A549 (cell line): ENCODE measurements around the gene ADAT1. TPM values are rescaled to one million over a fixed set of nuclear protein-coding genes. Genes with fewer than 3 reads are reported as not detected.

Source experiments
- ATAC-seq, 2 experiments: fragments of 200-7000 bp in 1 of 2; fragments of >200 bp in 1 of 2; cut with Nextera tagmentation in 1 of 2; cut with Tn5 transposase in 1 of 2; 3 replicates each; pipeline versions ENCODE4 v1.8.0 to v1.9.1; 2018 to 2020; ENCODE audit warnings: mild to moderate bottlenecking in 1 of 2, moderate library complexity in 1 of 2
- CTCF ChIA-PET: fragments of 300-600 bp; sonication (Branson Sonifier 250); formaldehyde crosslinking; extraction: SDS; loops from one replicate; lab custom pipeline; 2021; ENCODE audit warnings: antibody characterized with exemption, inconsistent platforms; lab: Yijun Ruan, JAX
- POLR2A ChIA-PET: fragments of 350-600 bp; formaldehyde crosslinking; extraction: SDS; loops from one replicate; lab custom pipeline; 2021; ENCODE audit warnings: antibody characterized with exemption, inconsistent platforms; lab: Yijun Ruan, JAX
- DNase-seq, 2 experiments: peaks; one replicate each; pipeline versions ENCODE4 v3.0.0 to v3.0.0-alpha.2; 2011 to 2016; ENCODE audit warnings: low read depth in 1 of 2, low spot score in 1 of 2
- FAIRE-seq: peaks from 2 replicates; lab custom pipeline; 2011; peaks lifted over from hg19 to GRCh38; lab: Jason Lieb, UNC
- H3K27ac ChIP-seq, 2 experiments: fragments of >200 bp; sonication (Bioruptor Twin); formaldehyde crosslinking; 3 replicates each; pipeline ENCODE4 v1.5.1; 2016 to 2017
- H3K4me1 ChIP-seq: fragments of >200 bp; sonication (Bioruptor Twin); formaldehyde crosslinking; 3 replicates; pipeline ENCODE4 v1.6.1; 2016
- H3K4me2 ChIP-seq: fragments of >200 bp; sonication (Bioruptor Twin); formaldehyde crosslinking; 3 replicates; pipeline ENCODE4 v1.6.1; 2016
- H3K4me3 ChIP-seq: fragments of >200 bp; sonication (Bioruptor Twin); formaldehyde crosslinking; 3 replicates; pipeline ENCODE4 v1.5.1; 2016
- H3K9me3 ChIP-seq: fragments of >200 bp; sonication (Bioruptor Twin); formaldehyde crosslinking; 3 replicates; pipeline ENCODE4 v1.6.1; 2016
- ATOH8 ChIP-seq: fragments of 250-450 bp; sonication (Bioruptor Pico); IDR thresholded peaks from 2 replicates; pipeline ENCODE4 v1.5.0; 2020; ENCODE audit warnings: low read depth, mild to moderate bottlenecking, moderate library complexity
- CBX8 ChIP-seq: fragments of 200-600 bp; sonication (generic); IDR thresholded peaks from 2 replicates; pipeline ENCODE4 v1.6.1; 2016
- CHD2 ChIP-seq: fragments of 150-350 bp; IDR thresholded peaks from 2 replicates; pipeline ENCODE4 v1.6.1; 2014; ENCODE audit warnings: low read length; ENCODE audit not compliant: partially characterized antibody
- CHD4 ChIP-seq: fragments of 200-600 bp; sonication (generic); IDR thresholded peaks from 2 replicates; pipeline ENCODE4 v1.6.1; 2016; ENCODE audit warnings: antibody characterized with exemption, mild to moderate bottlenecking, borderline replicate concordance
- EHF ChIP-seq: fragments of 250-450 bp; sonication (Bioruptor Pico); IDR thresholded peaks from 2 replicates; pipeline ENCODE4 v1.5.0; 2020; ENCODE audit warnings: mild to moderate bottlenecking
- EP300 ChIP-seq, 2 experiments: fragments of >200 bp; sonication (Bioruptor Twin); formaldehyde crosslinking; IDR thresholded peaks; 2 replicates in 1 of 2; 3 replicates in 1 of 2; pipeline ENCODE4 v1.6.1; 2016 to 2017
- GATA3 ChIP-seq: IDR thresholded peaks from 2 replicates; pipeline ENCODE4 v1.6.1; 2012; ENCODE audit warnings: borderline replicate concordance
- HES2 ChIP-seq: fragments of >200 bp; sonication (Bioruptor Twin); formaldehyde crosslinking; IDR thresholded peaks from 2 replicates; pipeline ENCODE4 v1.6.1; 2016
- HMGXB4 ChIP-seq: fragments of 250-450 bp; sonication (Bioruptor Pico); IDR thresholded peaks from 2 replicates; pipeline ENCODE4 v1.5.0; 2021; ENCODE audit warnings: mild to moderate bottlenecking, moderate library complexity, borderline replicate concordance
- HOXB13 ChIP-seq: fragments of 250-450 bp; sonication (Bioruptor Pico); IDR thresholded peaks from 2 replicates; pipeline ENCODE4 v1.5.0; 2020; ENCODE audit warnings: low read depth, mild to moderate bottlenecking, moderate library complexity
- HOXB5 ChIP-seq: fragments of 250-450 bp; sonication (Bioruptor Pico); IDR thresholded peaks from 2 replicates; pipeline ENCODE4 v1.5.0; 2020; ENCODE audit warnings: mild to moderate bottlenecking, moderate library complexity
- KDM5A ChIP-seq: fragments of 200-600 bp; sonication (generic); IDR thresholded peaks from 2 replicates; pipeline ENCODE4 v1.6.1; 2016; ENCODE audit warnings: antibody characterized with exemption, mild to moderate bottlenecking
- MAFK ChIP-seq: fragments of 450-650 bp; IDR thresholded peaks from 2 replicates; pipeline ENCODE4 v1.6.1; 2014; ENCODE audit not compliant: partially characterized antibody
- MAX ChIP-seq: IDR thresholded peaks from 2 replicates; pipeline ENCODE4 v1.6.1; 2012
- MAZ ChIP-seq: fragments of 150-350 bp; IDR thresholded peaks from 2 replicates; pipeline ENCODE4 v1.6.1; 2014; ENCODE audit warnings: antibody characterized with exemption, low read depth, low read length, borderline replicate concordance
- MYC ChIP-seq: IDR thresholded peaks from 2 replicates; pipeline ENCODE4 v1.6.1; 2012; ENCODE audit warnings: mild to moderate bottlenecking, inconsistent platforms, low read length, improper control_type of control experiment, borderline replicate concordance
- NFE2L2 ChIP-seq: fragments of 150-350 bp; conservative IDR thresholded peaks from 2 replicates; pipeline ENCODE4 v1.6.1; 2014; ENCODE audit warnings: low read length
- NPAS2 ChIP-seq: fragments of 250-450 bp; sonication (Bioruptor Pico); IDR thresholded peaks from 2 replicates; pipeline ENCODE4 v1.8.0; 2022; ENCODE audit warnings: mild to moderate bottlenecking, moderate library complexity, borderline replicate concordance
- PBX3 ChIP-seq: IDR thresholded peaks from 2 replicates; pipeline ENCODE4 v1.6.1; 2012
- RAD21 ChIP-seq, 2 experiments: fragments of >200 bp in 1 of 2; sonication (Bioruptor Twin) in 1 of 2; formaldehyde crosslinking in 1 of 2; IDR thresholded peaks in 1 of 2; conservative IDR thresholded peaks in 1 of 2; 2 replicates in 1 of 2; 3 replicates in 1 of 2; pipeline ENCODE4 v1.6.1; 2012 to 2018; ENCODE audit warnings: inconsistent platforms in 1 of 2
- RARB ChIP-seq: fragments of 250-450 bp; sonication (Bioruptor Pico); IDR thresholded peaks from 2 replicates; pipeline ENCODE4 v1.8.0; 2021; ENCODE audit warnings: mild to moderate bottlenecking, moderate library complexity
- RNF2 ChIP-seq: fragments of 200-600 bp; sonication (generic); IDR thresholded peaks from 2 replicates; pipeline ENCODE4 v1.6.1; 2016; ENCODE audit warnings: low read depth, mild to moderate bottlenecking, antibody characterized with exemption, moderate library complexity, borderline replicate concordance
- SMC3 ChIP-seq: fragments of >200 bp; sonication (Bioruptor Twin); formaldehyde crosslinking; IDR thresholded peaks from 3 replicates; pipeline ENCODE4 v1.6.1; 2018; ENCODE audit warnings: inconsistent platforms
- SREBF2 ChIP-seq: fragments of 450-650 bp; IDR thresholded peaks from 2 replicates; pipeline ENCODE4 v1.6.1; 2014; ENCODE audit warnings: mild to moderate bottlenecking, moderate library complexity
- ZFP36 ChIP-seq: fragments of 450-650 bp; IDR thresholded peaks from 2 replicates; pipeline ENCODE4 v1.6.1; 2014; ENCODE audit warnings: borderline replicate concordance; ENCODE audit not compliant: partially characterized antibody
- ZSCAN20 ChIP-seq: fragments of 250-450 bp; sonication (Bioruptor Pico); IDR thresholded peaks from 2 replicates; pipeline ENCODE4 v1.8.0; 2022; ENCODE audit warnings: mild to moderate bottlenecking, moderate library complexity
- WGBS: methylation state at CpG from one replicate; pipeline ENCODE4 v1.1.6; 2017; ENCODE audit errors: missing lambda C conversion rate; 5-methylcytosine and 5-hydroxymethylcytosine counted together
- polyA plus RNA-seq, 4 experiments: library from polyadenylated mRNA; depleted of rRNA in 3 of 4; stranded (reverse); fragments of >200 nt; fragmentation: RNase III in 1 of 4; extraction: RNeasy Plus Mini Kit Qiagen cat#74134 plus additional on column Dnase treatment in 1 of 4; gene quantifications; 2 replicates in 3 of 4; 3 replicates in 1 of 4; pipeline ENCODE4 v1.2.3, GENCODE V29; 2011 to 2017

ADAT1 gene
- polyA plus RNA-seq, 2 of the 4 experiments (the other 2 are of a cell fraction), result 45.4 to 53.5 TPM

GRCh38 chr16:75616521-75617010, 6.5 kb downstream of the ADAT1 start:
- no peak for ATAC-seq
- CTCF ChIA-PET, result interaction anchor here (1.3 kb wide), 1 partner anchor 147 kb away, joined by 3 read pairs; no protein-coding TSS in a partner anchor
- Histone ChIP-seq H3K4me1 (peaks cover 13% of the 10 kb centered on the region), H3K27ac (no peak overlapping the region), H3K4me2 (no peak overlapping the region), H3K9me3 (no peaks in the 10 kb centered on the region), H3K4me3 (no peak overlapping the region)
- TF ChIP-seq MYC, result no peak
- no peak for TF ChIP-seq NFE2L2
- no peak for TF ChIP-seq HMGXB4
- TF ChIP-seq MAZ, result no peak
- no peak for TF ChIP-seq EHF (CRISPR knock-in tag)
- no peak for TF ChIP-seq HOXB13 (CRISPR knock-in tag)
- no peak for TF ChIP-seq SREBF2
- TF ChIP-seq EP300 (IDR thresholded peaks at IDR 0.05), result no peak
- no peak for TF ChIP-seq MAFK
- TF ChIP-seq RNF2, result no peak
- TF ChIP-seq MAX, result no peak
- TF ChIP-seq PBX3, result no peak
- no peak for TF ChIP-seq CHD4
- no peak for TF ChIP-seq NPAS2 (CRISPR knock-in tag)
- FAIRE-seq, result no peak
- POLR2A ChIA-PET, result no interaction called here
- no peak for DNase-seq
- WGBS, result 91% methylated on average over 4 of the region's 4 CpGs

- ATAC-seq (no peak), DNase-seq (no peak), FAIRE-seq (no peak)
- 93% methylated on average over 2 of the region's 2 CpGs for WGBS
- H3K27ac ChIP-seq, result no peak overlapping the region
- no peak overlapping the region for H3K4me3 ChIP-seq
- no peak overlapping the region for H3K4me2 ChIP-seq
- H3K9me3 ChIP-seq, result no peaks in the 10 kb centered on the region
- CTCF ChIA-PET, result interaction anchor here (0.9 to 1.1 kb wide), 2 partner anchors 9 to 16 kb away, joined by 3 read pairs; no protein-coding TSS in a partner anchor
- 0 out of 3 replicates have a peak, but pooled peaks cover 6% of the 10 kb centered on the region for H3K4me1 ChIP-seq
- TF ChIP-seq MYC (no peak), CBX8 (no peak), RAD21 (conservative IDR thresholded peaks at IDR 0.05 in 1 of 2, IDR thresholded peaks at IDR 0.05 in 1 of 2) (no peak), HMGXB4 (no peak), MAFK (no peak), ZSCAN20 (no peak), ZFP36 (no peak), CHD4 (no peak), NFE2L2 (no peak), KDM5A (no peak), RARB (no peak), HOXB5 (CRISPR knock-in tag) (no peak), MAZ (no peak), SMC3 (no peak), CHD2 (no peak), GATA3 (no peak), EP300 (IDR thresholded peaks at IDR 0.05) (no peak), HES2 (no peak), ATOH8 (CRISPR knock-in tag) (no peak)
- POLR2A ChIA-PET, result interaction anchor here (0.6 to 0.7 kb wide), 2 partner anchors 8 to 32 kb away, joined by 3 to 6 read pairs; partner anchors contain the start of genes ADAT1, KARS1 and TERF2IP
Measured at GRCh38 chr16:75615619-75616018, 7.5 kb downstream of the ADAT1 start.
